Keratinocyte (primary cell): ENCODE results near the gene RSPRY1. TPM values are rescaled to one million over a fixed set of nuclear protein-coding genes. Genes with fewer than 3 reads are reported as not detected.
A peak's percentile ranks its signal among the peaks of the same experiment; 100 is the strongest.

Experiments
- DNase-seq: peaks from one replicate; pipeline ENCODE4 v3.0.0-alpha.2; 2011; ENCODE audit warnings: low read depth, missing footprints, low spot score
- FAIRE-seq: peaks from 2 replicates; lab custom pipeline; 2011; peaks lifted over from hg19 to GRCh38; lab: Jason Lieb, UNC
- H2AFZ ChIP-seq: 2 replicates; pipeline ENCODE4 v1.6.0; 2012; ENCODE audit warnings: low read length, control low read depth, inconsistent platforms; ENCODE audit not compliant: control insufficient read depth
- H3K27ac ChIP-seq: 2 replicates; pipeline ENCODE4 v1.5.1; 2011; ENCODE audit warnings: low read length; ENCODE audit not compliant: control insufficient read depth, insufficient read depth
- H3K27me3 ChIP-seq: 3 replicates; pipeline ENCODE4 v1.6.0; 2011; ENCODE audit warnings: low read length; ENCODE audit not compliant: control insufficient read depth, insufficient read depth; ENCODE audit errors: extremely low read depth
- H3K36me3 ChIP-seq, 2 experiments: 2 replicates in 1 of 2; 3 replicates in 1 of 2; pipeline ENCODE4 v1.5.1; 2011; ENCODE audit warnings: low read length in 2 of 2, mild to moderate bottlenecking in 1 of 2; ENCODE audit not compliant: control insufficient read depth in 2 of 2, insufficient read depth in 2 of 2; ENCODE audit errors: extremely low read depth in 1 of 2
- H3K4me1 ChIP-seq: 3 replicates; pipeline ENCODE4 v1.5.1; 2011; ENCODE audit warnings: low read length; ENCODE audit not compliant: control insufficient read depth, insufficient read depth; ENCODE audit errors: extremely low read depth
- H3K4me2 ChIP-seq: 3 replicates; pipeline ENCODE4 v1.6.0; 2011; ENCODE audit warnings: low read depth, low read length; ENCODE audit not compliant: control insufficient read depth, insufficient read depth; ENCODE audit errors: extremely low read depth
- H3K4me3 ChIP-seq, 3 experiments: fragments of 200-600 bp in 1 of 3; sonication (generic) in 1 of 3; 2 replicates in 2 of 3; 3 replicates in 1 of 3; pipeline ENCODE4 v1.5.1; 2011 to 2016; ENCODE audit warnings: low read length in 3 of 3, mild to moderate bottlenecking in 3 of 3, control low read depth in 2 of 3, inconsistent platforms in 1 of 3, low read depth in 1 of 3, mixed read lengths in 1 of 3, mixed run types in 1 of 3, moderate library complexity in 1 of 3; ENCODE audit not compliant: control insufficient read depth in 2 of 3, insufficient read depth in 2 of 3; ENCODE audit errors: extremely low read depth in 1 of 3
- H3K79me2 ChIP-seq: 2 replicates; pipeline ENCODE4 v1.6.0; 2012; ENCODE audit warnings: low read length; ENCODE audit not compliant: control insufficient read depth, insufficient read depth
- H3K9ac ChIP-seq: 3 replicates; pipeline ENCODE4 v1.6.0; 2011; ENCODE audit warnings: low read length; ENCODE audit not compliant: control insufficient read depth, insufficient read depth; ENCODE audit errors: extremely low read depth
- H3K9me1 ChIP-seq: 3 replicates; pipeline ENCODE4 v1.6.0; 2011; ENCODE audit warnings: low read length; ENCODE audit not compliant: control insufficient read depth, insufficient read depth; ENCODE audit errors: extremely low read depth
- H3K9me3 ChIP-seq: 2 replicates; pipeline ENCODE4 v1.5.1; 2012; ENCODE audit warnings: low read depth, low read length; ENCODE audit not compliant: control insufficient read depth
- H4K20me1 ChIP-seq: 3 replicates; pipeline ENCODE4 v1.6.0; 2011; ENCODE audit warnings: low read length; ENCODE audit not compliant: control insufficient read depth, insufficient read depth; ENCODE audit errors: extremely low read depth
- CTCF ChIP-seq, 3 experiments: IDR thresholded peaks in 1 of 3; conservative IDR thresholded peaks in 1 of 3; optimal IDR thresholded peaks in 1 of 3; 2 replicates in 2 of 3; 3 replicates in 1 of 3; pipeline versions ENCODE3 to v1.5.1; 2011; ENCODE audit warnings: low read length in 3 of 3, mild to moderate bottlenecking in 3 of 3, moderate library complexity in 2 of 3, control low read depth in 1 of 3, inconsistent platforms in 1 of 3; ENCODE audit not compliant: insufficient read depth in 2 of 3; ENCODE audit errors: extremely low read depth in 1 of 3
- EZH2 ChIP-seq: IDR thresholded peaks from one replicate; pipeline ENCODE4 v1.6.1; 2012; ENCODE audit warnings: inconsistent platforms, mild to moderate bottlenecking, low read length, moderate library complexity
- dilution Hi-C: fragments of 300-500 bp; cut with MboI; formaldehyde crosslinking; loops from one replicate; pipeline ENCODE4 v1.7.0; 2020; ENCODE audit warnings: low sequenced_read_pairs; ENCODE audit not compliant: extremely low pct_ligation_motif_present
- polyA plus RNA-seq, 5 experiments: library from polyadenylated mRNA; depleted of rRNA in 3 of 5; stranded (reverse) in 3 of 5; stranded (forward) in 1 of 5; unstranded in 1 of 5; fragments of >200 nt; gene quantifications; 1 replicate in 1 of 5; 2 replicates in 3 of 5; 3 replicates in 1 of 5; pipeline versions ENCODE4 v1.2.1 to v1.2.3, GENCODE V29; 2011 to 2012; ENCODE audit warnings: missing spikeins in 2 of 5, low read depth in 1 of 5, low replicate concordance in 1 of 5

RSPRY1 gene
- polyA plus RNA-seq, 1 donor (not counting 4 experiments of a cell fraction or from before 2014, with no cell fraction given): 42.2 TPM

GRCh38 chr16:57276596-57276995 is 90.5 kb downstream of the RSPRY1 start:
- Histone ChIP-seq H3K9me3 (no peaks in the 10 kb centered on the region), H3K27me3 (no peaks in the 10 kb centered on the region), H3K4me2 (peak overlapping the region; percentile 70), H3K4me3 (peak overlapping the region in 2 of 3 experiments; percentile 26 to 52), H4K20me1 (no peaks in the 10 kb centered on the region), H3K27ac (peak overlapping the region; percentile 91), H3K36me3 (no peaks in the 10 kb centered on the region), H3K9me1 (no peaks in the 10 kb centered on the region), H2AFZ (no peak overlapping the region), H3K79me2 (no peaks in the 10 kb centered on the region), H3K9ac (peak overlapping the region; percentile 41), H3K4me1 (peaks cover 39% of the 10 kb centered on the region)
- TF ChIP-seq EZH2 (no peak), CTCF (optimal IDR thresholded peaks at IDR 0.05 in 1 of 3, IDR thresholded peaks at IDR 0.05 in 1 of 3, conservative IDR thresholded peaks at IDR 0.05 in 1 of 3; ENCODE audit: extremely low read depth in 1 of 3, insufficient read depth in 2 of 3, low read length in 3 of 3) (peak in 1 of 3 experiments; percentile 49)
- DNase-seq (peak; percentile 83), FAIRE-seq (peak; percentile 97)
- dilution Hi-C loops: no loop called here

DNA sequence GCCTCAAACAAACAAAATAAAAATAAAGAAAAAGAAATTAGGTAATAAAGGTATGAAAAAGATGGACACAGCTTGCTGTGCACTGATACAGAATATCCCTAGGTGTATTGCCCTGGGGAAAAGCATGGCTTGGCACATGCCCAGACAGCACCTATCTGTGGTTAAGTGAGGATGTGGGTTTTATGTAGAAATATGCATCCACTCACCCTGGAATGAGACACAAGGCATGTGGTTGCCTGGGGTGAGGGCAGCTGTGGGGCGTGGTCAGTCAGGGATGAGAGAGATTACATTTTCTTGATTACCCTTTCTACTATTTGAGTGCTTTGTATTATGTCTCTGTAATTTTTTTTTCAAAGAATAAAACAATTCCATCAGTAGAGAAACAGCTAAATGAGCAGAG is 91.5 kb downstream of the RSPRY1 start:
- Histone ChIP-seq H4K20me1 (no peaks in the 10 kb centered on the region), H3K27ac (peak overlapping the region; percentile 91), H3K4me1 (peaks cover 39% of the 10 kb centered on the region), H3K9ac (peak overlapping the region; percentile 54), H3K9me3 (no peaks in the 10 kb centered on the region), H3K79me2 (no peaks in the 10 kb centered on the region), H3K4me3 (no peak overlapping the region), H3K27me3 (no peaks in the 10 kb centered on the region), H3K4me2 (peak overlapping the region; percentile 80), H3K36me3 (no peaks in the 10 kb centered on the region), H2AFZ (no peak overlapping the region), H3K9me1 (no peaks in the 10 kb centered on the region)
- FAIRE-seq (peak; percentile 98), DNase-seq (peak; percentile 91)
- TF ChIP-seq EZH2 (no peak), CTCF (optimal IDR thresholded peaks at IDR 0.05 in 1 of 3, IDR thresholded peaks at IDR 0.05 in 1 of 3, conservative IDR thresholded peaks at IDR 0.05 in 1 of 3; ENCODE audit: extremely low read depth in 1 of 3, insufficient read depth in 2 of 3, low read length in 3 of 3) (no peak)
- dilution Hi-C loops: no loop called here
